ENCODE measurements around the gene ADAMTS4. TPM values are rescaled to one million over a fixed set of nuclear protein-coding genes. Genes with fewer than 3 reads are reported as not detected.

ADAMTS4 gene
- total and polyA plus RNA-seq, 9 of the 15 experiments (the other 6 are each of a cell fraction or from before 2014, with no cell fraction given) = 0.07 to 3.7 (median 0.41) TPM

DNA sequence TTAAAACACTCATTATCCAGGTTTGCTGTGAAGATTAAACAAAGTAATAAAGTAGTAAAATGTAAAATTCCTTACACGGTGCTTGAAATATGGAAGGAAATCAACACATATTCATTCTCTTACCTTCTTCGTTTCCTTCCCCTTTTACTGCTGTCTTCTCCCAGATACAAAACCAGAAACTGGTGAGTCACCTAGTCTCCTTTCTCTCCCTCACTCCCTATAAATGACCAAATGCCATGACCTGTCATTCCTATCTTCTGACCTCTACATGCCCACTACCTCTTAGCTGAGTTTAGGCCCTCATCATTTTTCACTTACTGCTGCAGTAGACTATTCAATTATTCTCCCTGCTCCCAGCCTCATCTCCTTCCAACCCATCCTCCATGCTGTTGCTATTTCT, 43.5 kb upstream of the ADAMTS4 start (continued):
- TF ChIP-seq KDM5B (IDR thresholded peaks at IDR 0.05; ENCODE audit: insufficient replicate concordance, low read depth, low read length) (no peak), ZNF445 (CRISPR knock-in tag; IDR thresholded peaks at IDR 0.05; ENCODE audit: low read depth) (no peak), GTF2F1 (IDR thresholded peaks at IDR 0.05; ENCODE audit: low read depth, low read length) (no peak), TEAD4 (IDR thresholded peaks at IDR 0.05; ENCODE audit: low read length) (no peak), TEAD4 (CRISPR knock-in tag; IDR thresholded peaks at IDR 0.05; ENCODE audit: borderline replicate concordance) (no peak), C11orf30 (IDR thresholded peaks at IDR 0.05; ENCODE audit: low read depth) (peak; percentile 19; the same call in 1 of the 2 replicates), DPF2 (IDR thresholded peaks at IDR 0.05) (peak; percentile 38; the same call in 1 of the 2 replicates), CHD2 (IDR thresholded peaks at IDR 0.05; ENCODE audit: low read depth, low read length) (no peak), ZFP36 (IDR thresholded peaks at IDR 0.05; ENCODE audit: low read depth, low read length, partially characterized antibody) (peak; percentile 19), PKNOX1 (IDR thresholded peaks at IDR 0.05) (peak; percentile 19; the same call in 1 of the 2 replicates), ZNF316 (IDR thresholded peaks at IDR 0.05) (peak; percentile 35), ZNF431 (CRISPR knock-in tag; IDR thresholded peaks at IDR 0.05) (no peak), HMG20A (CRISPR knock-in tag; conservative IDR thresholded peaks at IDR 0.05) (no peak), HDAC8 (tag; IDR thresholded peaks at IDR 0.05) (no peak), GABPB1 (CRISPR knock-in tag; IDR thresholded peaks at IDR 0.05) (no peak), ASH1L (IDR thresholded peaks at IDR 0.05; ENCODE audit: borderline replicate concordance, low read depth, partially characterized antibody) (no peak), ATF2 (CRISPR knock-in tag; IDR thresholded peaks at IDR 0.05) (no peak), ZEB2 (IDR thresholded peaks at IDR 0.05) (0 out of 2 replicates have a peak, but pooled peaks have one; percentile 13)
- TF ChIP-seq, protein P1, sequence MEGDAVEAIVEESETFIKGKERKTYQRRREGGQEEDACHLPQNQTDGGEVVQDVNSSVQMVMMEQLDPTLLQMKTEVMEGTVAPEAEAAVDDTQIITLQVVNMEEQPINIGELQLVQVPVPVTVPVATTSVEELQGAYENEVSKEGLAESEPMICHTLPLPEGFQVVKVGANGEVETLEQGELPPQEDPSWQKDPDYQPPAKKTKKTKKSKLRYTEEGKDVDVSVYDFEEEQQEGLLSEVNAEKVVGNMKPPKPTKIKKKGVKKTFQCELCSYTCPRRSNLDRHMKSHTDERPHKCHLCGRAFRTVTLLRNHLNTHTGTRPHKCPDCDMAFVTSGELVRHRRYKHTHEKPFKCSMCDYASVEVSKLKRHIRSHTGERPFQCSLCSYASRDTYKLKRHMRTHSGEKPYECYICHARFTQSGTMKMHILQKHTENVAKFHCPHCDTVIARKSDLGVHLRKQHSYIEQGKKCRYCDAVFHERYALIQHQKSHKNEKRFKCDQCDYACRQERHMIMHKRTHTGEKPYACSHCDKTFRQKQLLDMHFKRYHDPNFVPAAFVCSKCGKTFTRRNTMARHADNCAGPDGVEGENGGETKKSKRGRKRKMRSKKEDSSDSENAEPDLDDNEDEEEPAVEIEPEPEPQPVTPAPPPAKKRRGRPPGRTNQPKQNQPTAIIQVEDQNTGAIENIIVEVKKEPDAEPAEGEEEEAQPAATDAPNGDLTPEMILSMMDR (IDR thresholded peaks at IDR 0.05 in 2 of 3, conservative IDR thresholded peaks at IDR 0.05 in 1 of 3; ENCODE audit: insufficient read depth in 2 of 3, low read depth in 1 of 3, low read length in 3 of 3) = no peak
- TF ChIP-seq, protein P2, sequence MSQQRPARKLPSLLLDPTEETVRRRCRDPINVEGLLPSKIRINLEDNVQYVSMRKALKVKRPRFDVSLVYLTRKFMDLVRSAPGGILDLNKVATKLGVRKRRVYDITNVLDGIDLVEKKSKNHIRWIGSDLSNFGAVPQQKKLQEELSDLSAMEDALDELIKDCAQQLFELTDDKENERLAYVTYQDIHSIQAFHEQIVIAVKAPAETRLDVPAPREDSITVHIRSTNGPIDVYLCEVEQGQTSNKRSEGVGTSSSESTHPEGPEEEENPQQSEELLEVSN (IDR thresholded peaks at IDR 0.05; ENCODE audit: borderline replicate concordance in 1 of 2, extremely low read depth in 1 of 2, insufficient read depth in 1 of 2, insufficient read length in 1 of 2, low read depth in 1 of 2, low read length in 1 of 2, poor library complexity in 1 of 2, severe bottlenecking in 1 of 2) = no peak
- TF ChIP-seq, protein P3, sequence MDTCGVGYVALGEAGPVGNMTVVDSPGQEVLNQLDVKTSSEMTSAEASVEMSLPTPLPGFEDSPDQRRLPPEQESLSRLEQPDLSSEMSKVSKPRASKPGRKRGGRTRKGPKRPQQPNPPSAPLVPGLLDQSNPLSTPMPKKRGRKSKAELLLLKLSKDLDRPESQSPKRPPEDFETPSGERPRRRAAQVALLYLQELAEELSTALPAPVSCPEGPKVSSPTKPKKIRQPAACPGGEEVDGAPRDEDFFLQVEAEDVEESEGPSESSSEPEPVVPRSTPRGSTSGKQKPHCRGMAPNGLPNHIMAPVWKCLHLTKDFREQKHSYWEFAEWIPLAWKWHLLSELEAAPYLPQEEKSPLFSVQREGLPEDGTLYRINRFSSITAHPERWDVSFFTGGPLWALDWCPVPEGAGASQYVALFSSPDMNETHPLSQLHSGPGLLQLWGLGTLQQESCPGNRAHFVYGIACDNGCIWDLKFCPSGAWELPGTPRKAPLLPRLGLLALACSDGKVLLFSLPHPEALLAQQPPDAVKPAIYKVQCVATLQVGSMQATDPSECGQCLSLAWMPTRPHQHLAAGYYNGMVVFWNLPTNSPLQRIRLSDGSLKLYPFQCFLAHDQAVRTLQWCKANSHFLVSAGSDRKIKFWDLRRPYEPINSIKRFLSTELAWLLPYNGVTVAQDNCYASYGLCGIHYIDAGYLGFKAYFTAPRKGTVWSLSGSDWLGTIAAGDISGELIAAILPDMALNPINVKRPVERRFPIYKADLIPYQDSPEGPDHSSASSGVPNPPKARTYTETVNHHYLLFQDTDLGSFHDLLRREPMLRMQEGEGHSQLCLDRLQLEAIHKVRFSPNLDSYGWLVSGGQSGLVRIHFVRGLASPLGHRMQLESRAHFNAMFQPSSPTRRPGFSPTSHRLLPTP (IDR thresholded peaks at IDR 0.05; ENCODE audit: borderline replicate concordance, extremely low read depth, insufficient read length) = no peak
